Tibial nerve (tissue), 4 donors: ENCODE data around the gene IGF1R. TPM values are rescaled to one million over a fixed set of nuclear protein-coding genes. Genes with fewer than 3 reads are reported as not detected.

Source experiments
- DNase-seq, 2 donors: peaks; one replicate each; pipeline ENCODE4 v3.0.0-alpha.2; 2019; ENCODE audit warnings: low spot score in 2 of 2
- H3K27ac ChIP-seq, 4 donors: fragments of 200-600 bp; sonication (generic) in 3 of 4; one replicate each; pipeline ENCODE4 v1.5.1; 2017 to 2019; ENCODE audit warnings: mild to moderate bottlenecking in 1 of 4
- H3K27me3 ChIP-seq, 2 donors: fragments of 200-600 bp; sonication (generic) in 1 of 2; one replicate each; pipeline versions ENCODE4 v1.5.1 to v1.6.0; 2017 to 2019
- H3K36me3 ChIP-seq, 3 donors: fragments of 200-600 bp; sonication (generic); one replicate each; pipeline ENCODE4 v1.5.1; 2018 to 2019
- H3K4me1 ChIP-seq, 4 donors: fragments of 200-600 bp; sonication (generic) in 3 of 4; one replicate each; pipeline ENCODE4 v1.5.1; 2017 to 2019
- H3K4me3 ChIP-seq, 4 donors: fragments of 200-600 bp; sonication (generic) in 3 of 4; one replicate each; pipeline ENCODE4 v1.5.1; 2017 to 2019; ENCODE audit warnings: mild to moderate bottlenecking in 1 of 4, moderate library complexity in 1 of 4
- H3K9me3 ChIP-seq, 4 donors: fragments of 200-600 bp; sonication (generic) in 3 of 4; one replicate each; pipeline ENCODE4 v1.5.1; 2017 to 2019
- EP300 ChIP-seq, 2 donors: sonication (generic); formaldehyde crosslinking; IDR thresholded peaks; one replicate each; pipeline ENCODE4 v1.6.1; 2017; ENCODE audit warnings: antibody characterized with exemption in 2 of 2, mild to moderate bottlenecking in 1 of 2
- POLR2A ChIP-seq, 2 donors: fragments of 450-650 bp; IDR thresholded peaks; one replicate each; pipeline ENCODE4 v1.6.1; 2017; ENCODE audit warnings: antibody characterized with exemption in 2 of 2, mild to moderate bottlenecking in 2 of 2, moderate library complexity in 2 of 2
- WGBS, 2 donors: methylation state at CpG; one replicate each; pipeline ENCODE4 v1.1.5; 2018; 5-methylcytosine and 5-hydroxymethylcytosine counted together
- total RNA-seq, 4 donors: library from RNA; depleted of rRNA; stranded (reverse); fragments of >200 nt; gene quantifications; one replicate each; pipeline ENCODE4 v1.1.0, GENCODE V29; 2016
- TF ChIP-seq, protein P1 (sequence below), 5 experiments: fragments of 200-600 bp in 3 of 5; fragments of 450-650 bp in 2 of 5; sonication (generic) in 3 of 5; IDR thresholded peaks; one replicate each; pipeline ENCODE4 v1.5.1; 2016 to 2019; ENCODE audit warnings: antibody characterized with exemption in 5 of 5, mild to moderate bottlenecking in 3 of 5, moderate library complexity in 2 of 5

IGF1R gene
- total RNA-seq, 4 donors from 2014 or later: 82.5 to 164 (median 111) TPM

DNA sequence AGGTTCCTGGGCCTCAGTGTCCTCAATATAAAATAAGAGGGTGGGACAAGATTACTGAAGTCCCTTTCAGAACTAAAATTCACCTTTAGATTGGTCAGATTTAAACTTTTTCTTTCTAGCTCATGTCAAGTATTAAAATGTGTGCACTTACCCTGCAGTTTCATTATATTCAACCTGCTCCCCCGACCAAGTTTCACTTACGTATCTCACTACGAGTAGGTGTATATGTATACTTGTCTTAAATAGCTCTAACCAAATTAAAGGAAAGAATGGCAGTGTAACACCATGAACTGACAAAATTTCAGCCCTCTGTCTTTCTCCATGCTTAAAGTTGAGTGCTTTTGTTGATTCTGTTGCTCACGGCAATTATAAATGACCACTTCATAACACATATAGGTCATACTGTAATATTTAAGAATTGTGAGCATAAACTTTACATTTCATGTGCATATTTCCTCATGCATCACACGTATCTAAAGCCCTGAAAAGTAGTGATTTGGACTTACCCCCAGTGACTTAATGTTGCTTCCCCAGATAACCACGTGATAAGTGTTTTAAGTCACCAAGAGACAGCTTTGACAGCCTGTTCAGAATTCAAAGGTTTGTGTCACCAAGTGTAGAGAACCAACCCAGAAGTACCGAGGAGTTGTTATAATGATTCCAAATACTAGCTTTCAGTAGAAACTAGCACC, 289.2 kb downstream of the IGF1R start:
- DNase-seq: no peak
- no peaks in the 10 kb centered on the region for H3K4me1 ChIP-seq
- WGBS, 2 donors: 95 to 96% methylated on average over 7 of the region's 7 CpGs

GRCh38 chr15:98938105-98938417, 289.7 kb downstream of the IGF1R start:
- no peak overlapping the region for H3K27ac ChIP-seq
- no peaks in the 10 kb centered on the region for H3K27me3 ChIP-seq
- DNase-seq: no peak
- H3K9me3 ChIP-seq: no peaks in the 10 kb centered on the region
- peaks cover 0 to 88% (median 9%) of the 10 kb centered on the region in 3 donors for H3K36me3 ChIP-seq
- H3K4me1 ChIP-seq: peaks cover 0 to 5% (median 0%) of the 10 kb centered on the region in 4 donors
- WGBS, 2 donors: 84 to 87% methylated on average over 4 of the region's 4 CpGs
- H3K4me3 ChIP-seq: no peak overlapping the region
- no peak for TF ChIP-seq EP300 (IDR thresholded peaks at IDR 0.05)

More for the DNA sequence above, 289.2 kb downstream of the IGF1R start:
- Histone ChIP-seq H3K9me3 (no peaks in the 10 kb centered on the region), H3K27me3 (no peaks in the 10 kb centered on the region), H3K36me3 (peaks cover 0 to 88% (median 9%) of the 10 kb centered on the region in 3 donors), H3K4me3 (no peak overlapping the region), H3K27ac (no peak overlapping the region)
- no peak for TF ChIP-seq POLR2A (IDR thresholded peaks at IDR 0.05)

DNA sequence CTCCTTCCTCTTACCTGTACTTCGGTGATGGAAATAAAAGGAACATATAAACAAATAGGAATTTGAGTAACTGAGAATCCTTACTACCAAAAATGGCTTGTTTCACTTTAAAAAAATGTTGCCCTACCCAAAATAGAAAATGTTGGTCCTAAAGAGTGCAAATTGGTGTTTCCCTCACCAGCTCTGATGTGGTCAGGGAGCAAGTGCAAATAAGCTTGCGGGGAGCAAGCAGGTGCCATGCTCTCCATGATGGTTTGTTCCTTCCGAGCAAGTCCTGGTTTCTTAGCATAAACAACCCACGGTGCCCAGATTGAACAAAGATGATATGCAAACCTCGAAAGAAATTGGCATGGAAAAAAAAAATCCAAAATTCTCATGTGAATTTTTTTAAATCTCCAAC, 290.5 kb downstream of the IGF1R start:
- no peak for DNase-seq
- Histone ChIP-seq H3K36me3 (peaks cover 0 to 88% (median 9%) of the 10 kb centered on the region in 3 donors), H3K9me3 (no peaks in the 10 kb centered on the region), H3K4me3 (no peak overlapping the region), H3K4me1 (peaks cover 0 to 12% (median 1%) of the 10 kb centered on the region in 4 donors), H3K27ac (no peak overlapping the region), H3K27me3 (no peaks in the 10 kb centered on the region)
- TF ChIP-seq, protein P1, sequence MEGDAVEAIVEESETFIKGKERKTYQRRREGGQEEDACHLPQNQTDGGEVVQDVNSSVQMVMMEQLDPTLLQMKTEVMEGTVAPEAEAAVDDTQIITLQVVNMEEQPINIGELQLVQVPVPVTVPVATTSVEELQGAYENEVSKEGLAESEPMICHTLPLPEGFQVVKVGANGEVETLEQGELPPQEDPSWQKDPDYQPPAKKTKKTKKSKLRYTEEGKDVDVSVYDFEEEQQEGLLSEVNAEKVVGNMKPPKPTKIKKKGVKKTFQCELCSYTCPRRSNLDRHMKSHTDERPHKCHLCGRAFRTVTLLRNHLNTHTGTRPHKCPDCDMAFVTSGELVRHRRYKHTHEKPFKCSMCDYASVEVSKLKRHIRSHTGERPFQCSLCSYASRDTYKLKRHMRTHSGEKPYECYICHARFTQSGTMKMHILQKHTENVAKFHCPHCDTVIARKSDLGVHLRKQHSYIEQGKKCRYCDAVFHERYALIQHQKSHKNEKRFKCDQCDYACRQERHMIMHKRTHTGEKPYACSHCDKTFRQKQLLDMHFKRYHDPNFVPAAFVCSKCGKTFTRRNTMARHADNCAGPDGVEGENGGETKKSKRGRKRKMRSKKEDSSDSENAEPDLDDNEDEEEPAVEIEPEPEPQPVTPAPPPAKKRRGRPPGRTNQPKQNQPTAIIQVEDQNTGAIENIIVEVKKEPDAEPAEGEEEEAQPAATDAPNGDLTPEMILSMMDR (IDR thresholded peaks at IDR 0.05): no peak
- TF ChIP-seq EP300 (IDR thresholded peaks at IDR 0.05) (no peak), POLR2A (IDR thresholded peaks at IDR 0.05) (no peak)
- 94% methylated on average over 5 of the region's 5 CpGs for WGBS, 2 donors

- no peak overlapping the region for H3K27ac ChIP-seq
- H3K36me3 ChIP-seq: peaks cover 0 to 88% (median 9%) of the 10 kb centered on the region in 3 donors
- 83 to 91% methylated on average over 13 of the region's 13 CpGs for WGBS, 2 donors
- H3K4me3 ChIP-seq: no peak overlapping the region
- H3K9me3 ChIP-seq: no peaks in the 10 kb centered on the region
- H3K4me1 ChIP-seq: peaks cover 0 to 16% (median 2%) of the 10 kb centered on the region in 4 donors
- TF ChIP-seq EP300 (IDR thresholded peaks at IDR 0.05): no peak
- no peak for TF ChIP-seq POLR2A (IDR thresholded peaks at IDR 0.05)
- TF ChIP-seq, protein P1 (IDR thresholded peaks at IDR 0.05): no peak
- no peaks in the 10 kb centered on the region for H3K27me3 ChIP-seq
- no peak for DNase-seq
These were observed 291.2 kb downstream of the IGF1R start for GRCh38 chr15:98939311-98940080.

GRCh38 chr15:98941595-98942255, 293.4 kb downstream of the IGF1R start:
- WGBS, 2 donors: 77 to 83% methylated on average over 5 of the region's 5 CpGs
- peaks cover 0 to 84% (median 9%) of the 10 kb centered on the region in 3 donors for H3K36me3 ChIP-seq
- no peak for DNase-seq
- H3K27ac ChIP-seq: no peak overlapping the region
- no peaks in the 10 kb centered on the region for H3K9me3 ChIP-seq
- no peak overlapping the region for H3K4me3 ChIP-seq
- TF ChIP-seq POLR2A (IDR thresholded peaks at IDR 0.05): no peak
- TF ChIP-seq, protein P1 (IDR thresholded peaks at IDR 0.05): no peak
- TF ChIP-seq EP300 (IDR thresholded peaks at IDR 0.05): no peak
- H3K4me1 ChIP-seq: peaks cover 0 to 25% (median 2%) of the 10 kb centered on the region in 4 donors
- no peaks in the 10 kb centered on the region for H3K27me3 ChIP-seq
